Osteocyte (in vitro differentiated cells): ENCODE measurements around the gene MYH13. TPM values are rescaled to one million over a fixed set of nuclear protein-coding genes. Genes with fewer than 3 reads are reported as not detected.

Experiments used
- DNase-seq: peaks from one replicate; pipeline ENCODE4 v3.0.0; 2021; ENCODE audit warnings: mixed read lengths; ENCODE audit not compliant: unreplicated experiment; ENCODE audit errors: extremely low spot score
- H3K27ac Mint-ChIP-seq: one replicate; pipeline ENCODE4 v1.8.0; 2021; ENCODE audit warnings: mild to moderate bottlenecking, mixed read lengths; ENCODE audit not compliant: unreplicated experiment
- H3K27me3 Mint-ChIP-seq: one replicate; pipeline ENCODE4 v1.8.0; 2021; ENCODE audit warnings: mixed read lengths; ENCODE audit not compliant: unreplicated experiment
- H3K36me3 Mint-ChIP-seq: one replicate; pipeline ENCODE4 v1.8.0; 2021; ENCODE audit warnings: mixed read lengths; ENCODE audit not compliant: unreplicated experiment
- H3K4me1 Mint-ChIP-seq: one replicate; pipeline ENCODE4 v1.8.0; 2021; ENCODE audit warnings: mixed read lengths; ENCODE audit not compliant: unreplicated experiment
- H3K4me3 Mint-ChIP-seq: one replicate; pipeline ENCODE4 v1.8.0; 2021; ENCODE audit warnings: mild to moderate bottlenecking, moderate library complexity, mixed read lengths; ENCODE audit not compliant: unreplicated experiment
- H3K9me3 Mint-ChIP-seq: one replicate; pipeline ENCODE4 v1.8.0; 2021; ENCODE audit warnings: mixed read lengths; ENCODE audit not compliant: unreplicated experiment
- total RNA-seq: library from RNA; stranded (reverse); gene quantifications from 2 replicates; pipeline ENCODE4 v1.2.1, GENCODE V29; 2021
- TF ChIP-seq, protein P1 (sequence below): fragments of 200-600 bp; sonication (generic); IDR thresholded peaks from 2 replicates; pipeline ENCODE4 v1.5.0; 2021; ENCODE audit warnings: antibody characterized with exemption, mild to moderate bottlenecking, moderate library complexity

Gene MYH13
- total RNA-seq, 1 donor from 2014 or later = not detected

DNA sequence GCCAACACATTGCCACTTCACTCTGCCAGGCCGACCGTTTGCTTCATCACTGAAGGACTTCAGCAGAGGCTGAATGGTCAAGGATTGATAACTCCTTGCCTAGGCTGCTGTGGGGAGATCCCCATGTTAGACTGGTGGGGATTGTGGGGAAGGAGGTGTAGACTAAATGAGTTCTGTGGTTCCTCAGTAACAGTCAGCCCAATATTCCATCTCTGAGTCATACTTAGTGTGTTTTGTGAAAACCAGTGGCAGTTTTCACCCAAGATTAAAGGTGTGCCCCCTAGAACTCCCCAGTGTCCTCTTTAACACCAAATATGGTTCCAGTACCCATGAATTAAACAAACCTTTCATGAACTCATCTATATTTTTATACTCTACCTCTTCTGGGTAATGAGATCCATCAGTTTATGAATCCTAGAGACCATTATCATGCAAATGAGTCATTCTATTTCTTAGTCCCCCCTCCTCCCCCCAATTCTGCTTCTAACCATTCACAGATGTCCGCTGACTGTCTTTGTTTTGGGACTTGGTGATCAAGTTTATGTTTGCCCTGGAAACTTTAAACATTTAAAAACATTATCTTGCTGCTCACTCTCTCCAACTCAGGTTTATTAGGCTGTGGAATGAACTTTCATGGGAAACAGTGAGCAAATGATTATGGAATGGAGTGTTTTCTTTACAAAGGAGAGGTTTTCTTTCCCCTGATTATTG is 107.6 kb downstream of the MYH13 start:
- peaks cover 4% of the 10 kb centered on the region for H3K9me3 Mint-ChIP-seq
- no peaks in the 10 kb centered on the region for H3K4me1 Mint-ChIP-seq
- no peaks in the 10 kb centered on the region for H3K27me3 Mint-ChIP-seq
- TF ChIP-seq, protein P1, sequence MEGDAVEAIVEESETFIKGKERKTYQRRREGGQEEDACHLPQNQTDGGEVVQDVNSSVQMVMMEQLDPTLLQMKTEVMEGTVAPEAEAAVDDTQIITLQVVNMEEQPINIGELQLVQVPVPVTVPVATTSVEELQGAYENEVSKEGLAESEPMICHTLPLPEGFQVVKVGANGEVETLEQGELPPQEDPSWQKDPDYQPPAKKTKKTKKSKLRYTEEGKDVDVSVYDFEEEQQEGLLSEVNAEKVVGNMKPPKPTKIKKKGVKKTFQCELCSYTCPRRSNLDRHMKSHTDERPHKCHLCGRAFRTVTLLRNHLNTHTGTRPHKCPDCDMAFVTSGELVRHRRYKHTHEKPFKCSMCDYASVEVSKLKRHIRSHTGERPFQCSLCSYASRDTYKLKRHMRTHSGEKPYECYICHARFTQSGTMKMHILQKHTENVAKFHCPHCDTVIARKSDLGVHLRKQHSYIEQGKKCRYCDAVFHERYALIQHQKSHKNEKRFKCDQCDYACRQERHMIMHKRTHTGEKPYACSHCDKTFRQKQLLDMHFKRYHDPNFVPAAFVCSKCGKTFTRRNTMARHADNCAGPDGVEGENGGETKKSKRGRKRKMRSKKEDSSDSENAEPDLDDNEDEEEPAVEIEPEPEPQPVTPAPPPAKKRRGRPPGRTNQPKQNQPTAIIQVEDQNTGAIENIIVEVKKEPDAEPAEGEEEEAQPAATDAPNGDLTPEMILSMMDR = no peak
- no peak overlapping the region for H3K27ac Mint-ChIP-seq
- no peaks in the 10 kb centered on the region for H3K36me3 Mint-ChIP-seq
- no peak for DNase-seq
- H3K4me3 Mint-ChIP-seq = no peak overlapping the region

DNA sequence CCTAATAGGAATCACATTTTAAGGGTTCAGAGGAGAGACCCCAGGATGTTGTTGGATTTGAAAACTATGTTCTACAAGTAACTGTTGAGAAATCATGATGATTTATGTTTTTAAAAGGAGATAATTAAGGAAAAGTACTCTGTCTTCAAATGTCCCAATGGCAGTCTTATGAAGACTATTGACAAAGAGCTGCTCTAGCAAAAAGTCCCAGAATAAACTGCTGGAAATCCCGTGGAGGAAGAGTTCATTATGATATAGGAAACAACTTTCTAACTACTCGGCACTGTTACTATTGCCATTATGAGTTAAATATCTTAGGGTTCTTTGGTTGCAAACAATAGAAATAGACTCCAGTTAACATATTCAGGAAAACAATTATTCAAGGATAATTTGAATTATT is 108.8 kb downstream of the MYH13 start:
- no peak for DNase-seq
- no peaks in the 10 kb centered on the region for H3K36me3 Mint-ChIP-seq
- H3K4me3 Mint-ChIP-seq = no peak overlapping the region
- peaks cover 4% of the 10 kb centered on the region for H3K9me3 Mint-ChIP-seq
- H3K27ac Mint-ChIP-seq = no peak overlapping the region
- H3K27me3 Mint-ChIP-seq = no peaks in the 10 kb centered on the region
- no peaks in the 10 kb centered on the region for H3K4me1 Mint-ChIP-seq
- TF ChIP-seq, protein P1 = no peak

DNA sequence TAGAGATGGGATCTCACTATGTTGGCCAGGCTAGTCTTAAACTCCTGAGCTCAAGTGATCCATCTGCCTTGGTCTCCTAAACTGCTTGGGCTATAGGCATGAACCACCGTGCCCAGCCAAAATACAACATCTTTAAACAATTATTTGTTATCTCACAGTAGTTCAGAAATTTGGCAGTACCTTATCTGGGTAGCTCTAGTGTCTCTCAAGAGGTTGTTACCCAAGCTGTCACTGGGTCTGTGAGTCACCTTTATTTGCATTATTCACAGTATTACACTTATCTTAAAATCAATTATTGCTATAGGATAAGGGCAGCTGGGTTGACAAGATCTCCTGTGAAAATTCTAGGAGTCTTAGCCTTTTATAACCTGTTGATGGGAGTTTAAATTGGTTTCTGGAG is 110.4 kb downstream of the MYH13 start:
- H3K36me3 Mint-ChIP-seq = no peaks in the 10 kb centered on the region
- H3K9me3 Mint-ChIP-seq = peaks cover 4% of the 10 kb centered on the region
- no peak overlapping the region for H3K4me3 Mint-ChIP-seq
- DNase-seq = no peak
- TF ChIP-seq, protein P1 = no peak
- H3K27me3 Mint-ChIP-seq = no peaks in the 10 kb centered on the region
- no peaks in the 10 kb centered on the region for H3K4me1 Mint-ChIP-seq
- H3K27ac Mint-ChIP-seq = no peak overlapping the region

DNA sequence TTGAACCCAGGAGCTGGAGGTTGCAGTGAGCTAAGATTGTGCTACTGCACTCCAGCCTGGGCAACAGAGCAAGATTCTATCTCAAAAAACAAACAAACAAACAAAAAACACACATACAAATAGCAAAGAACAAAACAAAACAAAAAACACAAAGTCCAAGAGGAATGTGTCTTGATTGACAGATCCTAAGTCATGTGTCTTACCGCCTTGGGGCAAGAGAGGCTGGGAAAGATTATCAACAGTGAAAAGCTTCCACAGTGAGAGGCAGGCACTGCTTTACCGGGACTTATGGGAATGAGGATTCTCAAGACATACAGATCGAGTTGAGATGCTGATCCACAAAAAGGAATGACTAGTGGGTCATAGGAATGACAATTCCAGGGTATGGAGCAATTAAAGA is 111.7 kb downstream of the MYH13 start:
- DNase-seq = no peak
- TF ChIP-seq, protein P1 = no peak
- Mint-ChIP-seq H3K27ac (no peak overlapping the region), H3K4me3 (no peak overlapping the region), H3K4me1 (no peaks in the 10 kb centered on the region), H3K9me3 (no peaks in the 10 kb centered on the region), H3K27me3 (no peaks in the 10 kb centered on the region), H3K36me3 (no peaks in the 10 kb centered on the region)

DNA sequence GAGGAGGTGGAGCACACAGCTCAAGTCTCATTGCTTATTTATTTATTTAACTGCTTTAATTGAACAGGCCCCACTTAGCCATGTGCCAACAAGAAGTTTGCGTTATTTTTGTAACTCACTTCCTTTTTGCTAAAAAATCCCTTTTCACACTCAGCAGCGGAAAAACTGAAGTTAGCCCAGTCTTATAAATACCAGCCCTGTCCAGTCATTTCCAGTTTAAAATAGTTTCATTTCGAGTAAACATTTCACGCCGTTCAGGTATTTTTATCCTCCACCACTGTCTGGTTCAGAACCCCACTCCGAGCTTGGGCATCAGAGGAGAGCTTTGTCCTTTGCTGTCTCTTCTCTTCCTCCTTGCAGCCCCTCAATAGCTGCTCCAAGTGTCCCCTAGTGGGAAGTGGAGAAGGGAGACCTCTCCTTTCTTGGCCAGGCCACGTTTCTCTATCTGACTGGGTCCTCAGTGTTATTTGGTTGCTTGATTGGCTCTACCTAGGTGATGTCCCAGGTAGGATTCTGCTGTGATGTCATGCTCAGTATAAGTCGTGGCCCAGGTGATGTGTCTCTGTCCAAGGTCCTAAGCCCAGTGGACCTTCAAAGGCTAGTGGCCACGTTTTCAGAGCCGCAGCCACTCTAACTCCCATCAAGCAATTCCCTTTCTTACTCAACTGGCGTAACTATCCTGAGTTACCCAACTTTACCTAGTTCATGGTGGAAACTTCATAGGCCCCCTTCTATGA is 121.4 kb downstream of the MYH13 start:
- H3K4me3 Mint-ChIP-seq = no peak overlapping the region
- DNase-seq = no peak
- no peaks in the 10 kb centered on the region for H3K36me3 Mint-ChIP-seq
- peaks cover 4% of the 10 kb centered on the region for H3K9me3 Mint-ChIP-seq
- H3K4me1 Mint-ChIP-seq = no peaks in the 10 kb centered on the region
- H3K27ac Mint-ChIP-seq = no peak overlapping the region
- TF ChIP-seq, protein P1 = no peak
- no peaks in the 10 kb centered on the region for H3K27me3 Mint-ChIP-seq
